Right lung (tissue), 5 donors: Measurements from ENCODE around the gene SMOC2. TPM values are rescaled to one million over a fixed set of nuclear protein-coding genes. Genes with fewer than 3 reads are reported as not detected.
"Not testable (repeated sequence)": the region's sequence is repeated elsewhere in the genome, so short reads cannot be mapped to it uniquely, and the experiment has no call there.

Source experiments
- DNase-seq, 2 donors: peaks; one replicate each; pipeline ENCODE4 v3.0.0-alpha.2; 2013
- polyA plus RNA-seq, 5 donors: library from polyadenylated mRNA; unstranded; fragments of 120-200 nt; gene quantifications; one replicate each; pipeline versions ENCODE4 v1.2.1 to v1.2.3, GENCODE V29; 2013; ENCODE audit warnings: inconsistent platforms in 1 of 5, low replicate concordance in 1 of 5; ENCODE audit not compliant: insufficient read length in 5 of 5, insufficient read depth in 1 of 5

The SMOC2 gene
- polyA plus RNA-seq, 5 donors, result 9.7 to 14.5 (median 10.6) TPM

- DNase-seq, result not testable (repeated sequence)
These were observed 132.4 kb downstream of the SMOC2 start for GRCh38 chr6:168573276-168573835.

GRCh38 chr6:168574075-168574698, 133.2 kb downstream of the SMOC2 start:
- DNase-seq, result no peak

- peak; percentile 9 to 19 for DNase-seq
These were observed 133.8 kb downstream of the SMOC2 start for GRCh38 chr6:168574699-168575195.

GRCh38 chr6:168575346-168576098, 134.5 kb downstream of the SMOC2 start:
- DNase-seq, result no peak

- no peak for DNase-seq
These were observed 135.4 kb downstream of the SMOC2 start for GRCh38 chr6:168576388-168576787.

- no peak for DNase-seq
These were observed 136.5 kb downstream of the SMOC2 start for GRCh38 chr6:168577496-168577895.

- no peak for DNase-seq
These were observed 137.1 kb downstream of the SMOC2 start for GRCh38 chr6:168578036-168578435.

GRCh38 chr6:168581236-168581635, 140.3 kb downstream of the SMOC2 start:
- DNase-seq, result no peak

GRCh38 chr6:168581706-168582105, 140.7 kb downstream of the SMOC2 start:
- no peak for DNase-seq

GRCh38 chr6:168582571-168582981, 141.6 kb downstream of the SMOC2 start:
- no peak for DNase-seq

GRCh38 chr6:168583126-168583525, 142.1 kb downstream of the SMOC2 start:
- DNase-seq, result no peak

GRCh38 chr6:168583821-168584220, 142.8 kb downstream of the SMOC2 start:
- DNase-seq, result no peak

GRCh38 chr6:168584249-168584648, 143.3 kb downstream of the SMOC2 start:
- DNase-seq, result peak in 1 of 2 donors; percentile 29

- DNase-seq, result no peak
These were observed 143.7 kb downstream of the SMOC2 start for GRCh38 chr6:168584671-168585070.

- DNase-seq, result no peak
These were observed 144.5 kb downstream of the SMOC2 start for GRCh38 chr6:168585441-168585840.

- no peak for DNase-seq
These were observed 148.3 kb downstream of the SMOC2 start for GRCh38 chr6:168589275-168589674.

GRCh38 chr6:168590406-168590805, 149.4 kb downstream of the SMOC2 start:
- DNase-seq, result peak in 1 of 2 donors; percentile 6

GRCh38 chr6:168596344-168596743, 155.4 kb downstream of the SMOC2 start:
- DNase-seq, result no peak

GRCh38 chr6:168597471-168597875, 156.5 kb downstream of the SMOC2 start:
- DNase-seq, result no peak

- no peak for DNase-seq
These were observed 157.5 kb downstream of the SMOC2 start for GRCh38 chr6:168598251-168599117.

GRCh38 chr6:168599118-168599494, 158.1 kb downstream of the SMOC2 start:
- no peak for DNase-seq

- DNase-seq, result no peak
These were observed 158.9 kb downstream of the SMOC2 start for GRCh38 chr6:168599769-168600330.
